ENCODE measurements around the gene ZNF670.
"Not testable (repeated sequence)": the region's sequence is repeated elsewhere in the genome, so short reads cannot be mapped to it uniquely, and the experiment has no call there.

ZNF670 gene

DNA sequence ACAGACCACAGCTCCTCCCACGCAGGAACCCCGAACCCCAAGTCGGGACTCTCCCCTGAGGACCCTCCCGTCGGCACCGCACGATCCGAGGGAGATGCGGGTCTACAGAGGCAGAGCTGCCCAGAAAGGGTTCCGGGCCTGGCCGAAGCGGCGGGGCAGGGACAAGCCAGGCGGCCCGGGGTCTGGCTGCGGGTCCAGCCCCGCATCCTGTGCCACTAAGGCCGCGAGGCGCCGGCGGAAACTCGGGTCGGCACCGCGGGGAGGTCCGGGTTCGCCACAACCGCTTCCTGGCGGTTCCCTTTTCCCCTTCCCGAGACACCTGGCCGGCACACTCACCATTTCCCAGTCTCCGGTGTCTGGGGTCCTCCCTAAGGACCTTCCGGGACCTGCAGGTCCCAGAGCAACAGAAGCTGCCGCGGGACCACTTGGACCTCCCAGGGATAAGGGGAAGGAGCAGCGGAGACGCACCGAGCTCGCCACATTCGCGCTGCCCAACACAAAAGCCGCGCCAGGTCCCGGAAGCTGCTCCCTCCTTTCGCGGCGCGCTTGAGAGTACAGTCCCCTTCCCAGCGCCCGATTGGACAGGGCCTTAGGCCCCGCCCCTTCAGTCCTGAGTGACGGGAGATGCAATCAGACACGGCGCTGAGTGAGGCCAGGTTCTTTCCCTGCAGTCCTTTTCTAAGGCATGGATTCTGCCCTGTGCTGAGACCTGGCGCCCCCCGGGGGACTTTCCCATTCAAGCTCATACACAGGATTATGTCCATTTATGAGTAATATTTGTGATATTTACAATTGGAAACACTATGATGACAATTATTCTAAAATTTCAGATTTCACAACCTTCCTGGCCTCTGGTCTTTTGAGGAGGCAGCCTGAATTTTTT, at the start of gene ZNF670:
TSS of gene ZNF670 (minus strand) at position 554 of the 883 bp plus-strand sequence. CDS start at position 339, 215 bp downstream.
- DNase-seq (ENCODE audit: low spot score) = peak; percentile 98

DNA sequence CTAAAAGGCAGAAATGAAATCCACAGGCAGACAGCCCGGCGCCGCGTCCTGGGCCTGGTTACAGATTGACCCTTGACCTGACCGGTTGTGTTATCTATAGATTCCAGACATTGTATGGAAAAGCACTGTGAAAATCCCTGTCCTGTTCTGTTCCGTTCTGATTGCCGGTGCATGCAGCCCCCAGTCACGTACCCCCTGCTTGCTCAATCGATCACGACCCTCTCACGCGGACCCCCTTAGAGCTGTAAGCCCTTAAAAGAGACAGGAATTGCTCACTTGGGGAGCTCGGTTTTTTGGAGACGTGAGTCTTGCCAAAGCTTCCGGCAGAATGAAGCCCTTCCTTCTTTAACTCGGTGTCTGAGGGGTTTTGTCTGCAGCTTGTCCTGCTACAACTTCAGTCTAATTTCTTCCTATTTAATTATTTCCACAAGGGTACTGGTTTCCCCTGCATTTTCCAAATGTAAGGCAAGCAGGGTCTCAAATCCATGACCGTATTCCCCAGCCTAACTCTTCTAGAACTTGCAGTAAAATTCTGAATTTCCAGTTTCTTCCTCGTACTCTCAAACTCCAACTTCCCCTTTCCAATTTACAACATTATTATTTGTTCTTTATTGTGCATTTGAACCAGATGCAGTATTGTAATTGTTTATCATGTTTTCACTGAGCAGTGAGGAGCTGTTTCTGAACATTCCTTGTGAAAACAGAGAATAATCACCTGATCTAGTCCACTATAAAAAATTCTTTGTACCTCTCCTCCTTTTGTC, 49.1 kb upstream of the ZNF670 start:
- peak; percentile 30 for DNase-seq (ENCODE audit: low spot score)

DNA sequence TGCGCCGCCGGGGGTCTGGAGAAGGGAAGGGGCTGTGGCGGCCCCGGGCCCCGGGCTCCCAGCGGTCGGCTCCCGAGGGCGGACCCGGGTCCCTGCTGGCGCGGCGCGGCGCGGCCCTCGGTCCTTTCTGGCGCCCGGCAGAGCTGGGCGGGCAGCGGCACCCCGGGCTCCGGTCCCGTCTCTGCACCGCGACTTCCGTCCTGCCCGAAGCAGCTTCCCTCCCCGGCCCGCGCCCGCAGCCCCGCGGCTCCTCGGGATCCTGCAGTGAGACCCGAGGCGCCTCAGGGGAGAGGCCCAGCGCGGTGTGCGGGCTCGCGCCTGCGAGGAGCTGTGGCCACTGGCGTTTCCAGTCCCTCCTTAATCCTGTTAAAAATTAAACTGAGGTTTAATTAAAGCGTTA, 48.0 kb upstream of the ZNF670 start:
- DNase-seq (ENCODE audit: low spot score) = not testable (repeated sequence)

DNA sequence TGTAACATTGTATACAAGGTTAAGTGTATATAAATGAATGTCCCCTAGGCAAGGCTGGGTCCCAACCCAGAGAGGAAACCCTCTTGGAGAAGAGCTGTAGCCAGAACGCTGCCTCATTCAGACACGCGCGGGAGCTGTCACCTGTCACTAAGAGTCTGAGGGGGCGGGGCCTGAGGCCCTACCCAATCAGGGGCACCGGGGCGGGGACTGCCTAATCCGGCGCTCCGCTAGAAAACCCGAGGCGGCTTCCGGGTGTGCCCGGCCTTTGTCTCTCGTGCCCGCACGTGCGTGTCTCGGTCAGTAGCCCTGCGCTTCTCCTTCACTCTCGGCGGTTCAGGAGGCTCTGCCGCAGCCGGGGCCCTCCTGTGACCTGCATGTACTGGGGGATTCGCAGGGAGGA, 47.6 kb upstream of the ZNF670 start:
- not testable (repeated sequence) for DNase-seq (ENCODE audit: low spot score)

DNA sequence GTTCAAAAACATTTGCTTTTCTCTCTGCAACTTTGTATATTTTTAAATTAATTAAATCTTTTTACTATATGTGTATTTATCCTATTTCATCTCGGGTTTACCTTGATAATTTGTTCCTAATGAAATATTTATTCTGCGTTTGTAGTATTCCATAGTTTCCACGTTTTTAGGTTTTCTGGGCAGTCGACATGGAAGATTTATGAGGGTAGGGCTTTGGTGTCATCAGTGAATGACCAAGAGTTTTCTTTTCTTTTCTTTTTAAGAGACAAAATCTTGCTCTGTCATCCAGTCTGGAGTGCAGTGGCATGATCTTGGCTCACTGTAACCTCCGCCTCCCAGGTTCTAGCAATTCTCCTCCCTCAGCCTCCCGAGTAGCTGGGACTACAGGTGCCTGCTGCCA, 42.8 kb upstream of the ZNF670 start:
- no peak for DNase-seq (ENCODE audit: low spot score)

DNA sequence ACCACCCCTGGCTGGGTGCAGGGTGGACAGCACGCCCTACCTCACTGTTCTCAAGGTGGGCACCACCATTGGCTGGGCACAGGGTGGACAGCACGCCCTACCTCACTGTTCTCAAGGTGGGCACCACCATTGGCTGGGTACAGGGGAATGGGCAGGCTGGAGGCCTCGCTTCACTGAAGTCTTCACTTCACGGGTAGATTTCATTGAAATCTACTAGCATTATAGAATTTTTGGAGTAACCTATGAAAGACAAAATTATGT, 41.7 kb upstream of the ZNF670 start:
- not testable (repeated sequence) for DNase-seq (ENCODE audit: low spot score)

DNA sequence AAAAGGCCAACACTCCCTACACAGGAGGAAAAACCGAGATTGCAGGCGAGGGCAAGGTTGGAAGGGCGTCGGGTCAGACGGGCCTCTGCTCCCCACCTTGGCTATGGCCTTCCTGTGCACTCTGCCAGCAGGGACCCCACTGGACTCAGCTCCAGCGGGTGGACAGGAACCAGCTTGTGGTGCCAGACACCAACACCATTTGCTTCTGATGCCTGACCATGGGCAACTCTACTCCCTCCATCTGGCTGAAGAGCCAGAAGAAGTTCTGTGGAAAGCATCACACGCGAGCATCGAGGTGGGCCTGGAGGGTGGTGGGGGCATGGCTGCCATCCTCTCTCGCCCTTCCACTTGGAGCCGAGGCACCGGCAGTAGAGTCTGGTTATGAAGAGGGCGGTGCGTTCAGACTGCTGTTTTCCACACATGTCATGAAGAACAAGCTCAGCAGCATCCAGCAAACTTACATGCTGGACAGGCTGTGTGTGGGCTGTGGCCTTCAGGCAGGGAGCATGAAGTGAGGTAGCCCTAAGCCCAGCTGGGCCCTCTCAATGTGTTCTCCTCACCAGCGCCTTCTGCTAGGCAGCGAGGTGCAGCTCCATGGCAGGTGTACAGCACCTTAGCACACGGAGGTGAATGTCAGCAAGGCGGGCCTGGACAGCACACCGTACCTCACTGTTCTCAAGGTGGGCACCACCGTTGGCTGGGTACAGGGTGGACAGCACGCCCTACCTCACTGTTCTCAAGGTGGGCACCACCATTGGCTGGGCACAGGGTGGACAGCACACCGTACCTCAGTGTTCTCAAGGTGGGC, 41.2 kb upstream of the ZNF670 start:
- no peak for DNase-seq (ENCODE audit: low spot score)

DNA sequence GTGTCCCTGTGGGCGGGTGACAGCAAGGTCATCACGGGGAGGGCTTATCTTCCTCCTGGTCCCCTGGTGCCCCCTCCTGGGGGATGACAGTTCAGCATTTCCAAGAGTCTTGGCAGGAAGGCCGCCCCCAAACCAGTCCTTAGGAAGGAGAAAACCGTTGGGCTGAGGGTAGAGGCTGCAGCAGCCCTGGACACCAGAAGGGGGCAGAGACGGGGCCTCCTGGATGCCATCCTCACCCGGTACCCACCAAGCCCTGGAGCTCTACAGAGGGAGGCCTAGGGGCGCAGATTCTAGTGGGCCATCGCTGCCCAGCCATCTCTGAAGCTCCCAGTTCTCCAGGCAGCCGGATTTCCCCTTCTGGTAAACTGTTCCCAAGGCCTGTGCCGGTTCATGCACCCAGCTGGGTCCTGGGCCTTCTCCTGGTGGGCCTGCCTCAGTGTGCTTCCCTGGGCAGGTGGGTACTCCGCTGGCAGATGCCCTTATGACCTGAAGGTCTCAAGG, 40.4 kb upstream of the ZNF670 start:
- DNase-seq (ENCODE audit: low spot score) = no peak

DNA sequence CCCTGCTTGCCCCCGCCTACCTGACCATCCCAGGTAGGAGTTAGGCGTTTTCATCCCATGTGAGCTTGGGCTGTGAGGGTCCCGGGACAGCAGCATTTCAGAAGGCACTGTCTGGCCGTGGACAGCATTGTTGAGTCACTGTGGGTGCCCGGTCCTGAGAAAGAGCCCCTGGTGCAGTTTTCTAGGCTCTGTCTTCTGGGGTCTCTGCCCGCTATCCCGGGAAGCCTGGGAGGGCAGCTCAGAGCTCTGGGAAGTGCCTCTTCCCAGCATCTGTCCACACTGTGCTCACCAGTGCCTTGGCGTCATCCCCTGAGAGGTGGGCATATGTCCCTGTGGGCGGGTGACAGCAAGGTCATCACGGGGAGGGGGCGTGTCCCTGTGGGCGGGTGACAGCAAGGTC, 36.9 kb upstream of the ZNF670 start:
- DNase-seq (ENCODE audit: low spot score) = no peak

DNA sequence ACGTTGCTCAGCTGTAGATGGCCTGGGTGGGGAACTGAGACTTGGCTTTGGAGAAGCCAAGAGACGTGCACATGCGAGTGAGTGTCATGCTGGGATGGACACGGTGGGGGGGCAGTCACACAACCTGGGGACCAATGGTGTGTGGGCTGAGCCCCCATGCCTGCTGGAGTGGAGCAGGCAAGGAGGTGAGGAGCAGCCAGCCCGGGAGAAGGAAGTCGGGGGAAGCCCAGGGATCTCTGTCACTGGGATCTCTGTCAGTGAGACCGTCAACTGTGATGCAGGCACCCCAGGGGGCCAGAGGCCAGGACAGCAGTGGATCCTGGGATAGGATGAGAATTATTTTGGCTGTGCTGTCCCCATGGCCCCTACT, 36.5 kb upstream of the ZNF670 start:
- DNase-seq (ENCODE audit: low spot score) = no peak

DNA sequence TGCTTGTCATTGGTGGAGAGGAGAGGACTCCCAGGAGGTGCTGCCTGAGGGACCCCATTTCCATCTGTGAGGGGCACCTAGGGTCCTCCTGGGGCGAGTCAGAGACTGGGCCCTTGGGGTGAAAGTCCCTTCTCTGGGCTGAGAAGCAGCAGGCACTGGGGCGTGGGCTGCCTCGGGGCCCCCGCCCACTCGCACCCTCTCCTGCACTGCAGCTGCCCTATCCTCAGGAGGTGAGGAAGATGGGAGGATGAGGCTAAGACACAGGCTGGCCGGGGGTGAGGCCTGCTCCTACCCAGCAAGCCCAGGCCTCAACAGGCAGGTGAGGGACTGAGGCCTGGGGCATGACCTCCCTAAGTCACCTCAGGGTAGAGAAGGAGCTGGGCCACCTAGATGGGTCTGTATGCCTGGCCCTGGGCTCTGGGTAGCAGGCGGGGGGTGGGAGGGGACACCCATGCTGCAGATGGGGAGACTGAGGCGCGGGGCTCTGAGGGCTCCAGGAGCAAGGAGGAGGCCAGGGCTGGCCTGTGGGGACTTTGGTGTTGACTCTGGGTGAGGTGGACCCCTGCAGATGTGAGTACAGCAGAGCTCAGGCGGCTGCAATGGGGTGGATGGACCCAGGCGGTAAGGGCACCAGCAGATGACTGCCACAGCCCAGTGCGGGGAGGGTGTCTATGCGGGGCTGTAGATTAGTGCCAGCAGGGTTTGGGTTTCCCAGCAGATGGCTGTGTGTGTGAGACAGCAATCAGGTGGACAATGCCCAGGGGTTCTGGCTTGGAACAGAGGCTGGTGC, 35.9 kb upstream of the ZNF670 start:
- no peak for DNase-seq (ENCODE audit: low spot score)

DNA sequence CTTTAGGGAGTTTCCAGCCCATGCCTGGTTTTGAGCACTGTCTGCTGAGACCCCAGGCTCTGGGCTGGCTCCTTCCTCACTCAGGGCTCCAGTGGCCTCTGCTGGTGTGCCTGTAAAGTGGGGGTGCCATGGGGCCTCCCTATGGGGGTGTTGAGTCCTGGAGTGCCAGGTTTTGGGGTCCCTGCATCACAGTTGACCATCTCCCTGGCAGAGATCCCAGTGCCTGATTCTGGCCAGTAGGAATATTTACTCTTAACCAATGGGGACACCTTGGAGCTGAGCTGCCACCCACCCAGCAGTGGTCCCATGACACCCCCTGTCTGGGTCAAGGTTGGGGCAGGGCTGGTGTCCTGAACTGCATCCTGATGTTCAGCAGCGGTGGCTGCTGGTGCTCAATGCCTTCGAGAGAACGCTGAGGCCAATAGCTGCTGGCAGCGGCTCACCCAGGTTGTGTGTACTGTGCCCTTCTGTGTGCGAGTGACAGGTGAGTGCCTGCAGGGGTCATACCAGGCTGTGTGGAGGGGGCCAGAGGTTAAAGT, 35.2 kb upstream of the ZNF670 start:
- DNase-seq (ENCODE audit: low spot score) = no peak

DNA sequence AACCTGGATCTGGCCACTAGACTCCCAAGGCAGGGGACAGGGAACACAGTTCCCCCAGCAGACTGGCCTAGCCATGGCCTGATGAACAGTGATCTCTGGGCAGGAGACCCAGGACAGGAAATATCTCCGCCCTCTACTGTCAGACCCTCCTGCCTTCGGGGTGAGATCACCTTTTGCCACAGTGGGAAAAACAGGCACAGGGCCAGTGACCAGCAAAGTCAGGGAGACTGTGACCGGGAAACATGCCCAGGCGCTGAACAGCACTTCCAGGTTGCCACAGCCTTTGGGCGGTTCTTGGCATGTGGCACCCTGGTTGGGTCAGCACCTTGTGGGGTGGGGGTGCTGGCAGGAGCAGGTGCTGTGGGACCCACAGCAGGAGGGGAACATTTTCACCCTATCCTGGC, 34.5 kb upstream of the ZNF670 start:
- DNase-seq (ENCODE audit: low spot score) = no peak

DNA sequence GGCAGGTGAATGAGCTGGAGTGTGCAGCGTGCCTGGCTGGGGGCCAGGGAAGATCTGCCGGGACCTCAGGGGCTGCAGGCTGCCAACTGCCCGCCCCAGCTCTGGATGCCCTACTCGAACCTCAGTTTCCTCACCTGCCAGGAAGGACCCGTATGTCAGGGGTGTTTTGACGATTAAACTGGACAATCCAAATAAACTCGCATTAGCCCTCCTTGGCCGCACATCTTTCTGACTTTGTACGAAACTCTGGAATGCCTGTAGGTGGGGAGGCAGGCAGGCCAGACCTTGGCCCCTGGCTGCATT, 33.8 kb upstream of the ZNF670 start:
- no peak for DNase-seq (ENCODE audit: low spot score)

DNA sequence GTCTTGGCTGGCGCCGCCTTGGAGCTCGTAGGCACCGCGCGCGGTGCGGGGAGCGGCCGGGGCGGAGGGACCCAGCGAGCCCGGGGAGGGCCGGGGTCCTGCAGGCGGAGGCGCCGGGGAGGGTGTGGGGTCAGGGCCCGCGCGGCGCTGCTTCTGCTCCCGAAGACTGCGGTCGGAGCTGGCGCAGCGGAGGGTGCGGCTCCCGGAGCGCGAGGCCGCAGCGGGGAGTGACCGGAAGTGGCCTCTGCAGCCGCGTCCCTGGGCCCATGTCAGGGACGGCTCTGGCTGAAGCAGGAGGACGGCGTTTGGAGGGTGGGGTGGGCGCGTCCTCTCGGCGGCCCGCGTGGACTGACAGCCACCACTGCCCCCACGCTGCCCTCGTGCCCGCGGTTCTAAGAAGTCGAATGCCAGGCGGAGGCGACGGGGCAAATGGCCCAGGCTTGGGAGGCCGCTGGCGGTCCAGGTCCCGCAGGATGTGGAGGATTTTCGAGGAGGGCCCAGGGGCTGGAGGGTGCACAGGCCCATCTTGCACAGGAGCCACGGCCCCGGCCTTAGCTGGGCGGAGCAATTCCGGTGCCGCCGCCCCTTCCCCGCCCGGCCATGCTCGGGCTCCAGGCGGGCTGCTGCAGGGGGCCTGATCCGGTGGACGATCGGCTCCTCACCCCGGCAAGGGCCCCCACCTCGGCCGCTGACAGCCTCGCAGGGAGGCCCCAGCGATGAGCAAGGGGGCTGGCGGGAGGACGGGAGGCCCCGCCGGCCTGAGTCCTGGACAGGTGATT, 33.3 kb upstream of the ZNF670 start:
- no peak for DNase-seq (ENCODE audit: low spot score)

DNA sequence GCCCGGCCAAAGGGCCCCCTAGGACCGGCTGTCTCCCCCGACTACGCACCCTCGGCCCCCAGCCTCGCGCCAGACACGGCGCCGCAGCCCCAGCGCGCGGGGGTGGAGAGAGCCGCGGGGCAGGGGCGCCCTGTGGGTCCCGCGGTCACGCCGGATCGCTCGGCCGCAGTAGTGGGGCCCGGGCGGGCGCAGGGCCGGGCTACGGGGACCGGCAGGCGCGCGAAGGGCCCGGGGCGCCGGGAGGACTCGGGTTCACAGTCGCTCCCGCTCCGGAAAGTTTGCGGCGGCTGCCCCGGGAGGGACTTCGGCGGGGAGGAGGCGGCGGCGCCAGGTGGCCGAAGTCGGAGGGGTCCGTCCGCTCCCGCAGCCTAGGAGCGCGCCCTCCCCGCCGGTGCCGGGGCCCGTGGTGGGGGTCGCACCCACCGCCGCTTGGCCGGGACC, 32.7 kb upstream of the ZNF670 start:
- no peak for DNase-seq (ENCODE audit: low spot score)

DNA sequence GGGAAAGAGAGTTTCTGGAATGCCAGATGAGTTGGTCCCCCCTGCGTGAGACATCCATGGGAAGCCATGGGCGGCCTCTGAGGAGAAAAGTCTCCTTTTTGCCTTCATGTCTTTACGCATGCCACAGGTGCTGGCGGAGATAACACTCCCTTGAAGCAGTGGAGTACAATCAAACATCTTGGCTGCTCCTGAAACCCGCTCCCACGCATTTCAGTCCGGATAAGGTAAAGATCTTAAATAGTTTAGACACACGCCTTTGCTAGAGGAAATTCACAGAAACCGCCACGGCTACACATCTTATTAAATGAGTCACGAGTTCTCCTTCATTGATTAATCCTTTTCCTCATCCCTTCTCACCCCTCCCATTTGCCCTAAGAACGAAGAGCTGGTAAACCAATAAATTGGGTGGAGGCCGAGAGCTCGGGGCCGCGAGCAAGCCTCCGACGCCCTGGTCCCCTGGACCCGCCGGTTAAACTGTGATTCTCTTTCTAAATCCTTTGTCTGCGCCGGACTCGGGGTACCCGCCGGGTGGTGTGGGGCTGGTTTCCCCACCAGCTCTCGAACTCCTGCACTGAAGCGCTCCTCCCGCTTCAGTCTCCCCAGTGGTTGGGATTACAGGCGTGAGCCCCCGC, 32.1 kb upstream of the ZNF670 start:
- no peak for DNase-seq (ENCODE audit: low spot score)

DNA sequence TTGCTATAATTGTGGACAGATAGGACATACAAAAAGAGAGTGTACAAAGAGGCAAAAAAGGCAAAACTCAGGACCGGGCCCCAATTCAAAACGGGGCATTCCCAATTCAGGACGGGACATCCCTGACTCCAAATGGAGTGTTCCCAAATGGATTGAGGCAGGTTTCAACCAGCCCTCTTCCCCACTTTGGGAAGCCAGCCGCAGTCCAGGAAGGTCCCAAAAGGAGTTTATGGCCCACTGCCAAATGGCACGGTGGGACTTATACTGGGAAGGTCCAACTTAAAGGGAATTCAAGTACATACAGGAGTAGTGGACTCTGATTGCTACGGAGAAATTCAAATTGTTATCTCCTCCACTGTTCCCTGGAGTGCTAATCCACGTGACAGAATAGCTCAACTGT, 29.1 kb upstream of the ZNF670 start:
- DNase-seq (ENCODE audit: low spot score) = no peak

DNA sequence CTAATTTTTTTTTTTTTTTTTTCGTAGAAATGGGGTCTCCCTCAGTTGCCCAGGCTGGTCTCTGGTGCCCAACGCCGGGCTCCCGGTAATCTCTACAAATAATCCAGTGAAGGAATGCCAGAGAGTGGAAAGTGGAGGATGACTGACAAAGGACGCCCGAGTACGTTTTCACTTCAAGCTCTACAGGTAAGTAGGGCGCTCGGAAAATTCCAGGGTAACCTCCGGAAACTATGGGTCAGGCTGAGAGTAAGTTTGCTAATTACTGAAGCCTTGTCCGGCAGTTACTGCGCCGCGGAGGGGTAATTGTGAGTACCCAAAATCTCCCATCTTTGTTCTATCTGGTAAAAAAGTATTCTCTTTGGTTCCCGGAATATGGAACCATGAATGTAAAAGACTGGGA, 27.4 kb upstream of the ZNF670 start:
- DNase-seq (ENCODE audit: low spot score) = no peak

DNA sequence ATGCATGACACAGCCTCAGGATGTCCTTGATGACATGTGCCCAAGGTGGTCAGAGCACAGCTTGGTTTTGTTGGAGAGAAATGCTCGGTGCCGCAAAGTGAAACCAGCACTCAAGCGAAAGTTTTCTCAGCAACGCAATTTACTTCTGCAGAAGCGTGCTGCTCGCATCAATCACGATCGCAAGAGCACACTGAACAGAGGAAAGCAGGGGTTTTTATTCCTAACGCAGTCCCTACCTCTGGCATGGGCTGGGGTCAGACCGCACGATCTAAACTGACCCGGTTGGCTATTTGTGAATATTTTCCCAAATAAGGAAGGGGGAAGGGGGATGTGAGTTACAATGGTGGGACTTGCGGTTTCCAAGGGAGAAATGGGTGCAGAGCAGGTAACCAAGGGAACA, 26.4 kb upstream of the ZNF670 start:
- no peak for DNase-seq (ENCODE audit: low spot score)

All from pons (tissue), 1 donor.